Left kidney (tissue), 8 donors: ENCODE results near the gene EGR2. TPM values are rescaled to one million over a fixed set of nuclear protein-coding genes. Genes with fewer than 3 reads are reported as not detected.
A peak's percentile ranks its signal among the peaks of the same experiment; 100 is the strongest.

Source experiments
- DNase-seq: peaks from one replicate; pipeline ENCODE4 v3.0.0-alpha.2; 2013
- long read RNA-seq, 8 donors: transcript quantifications; one replicate each; lab custom pipeline, GENCODE V29; 2026
- polyA plus RNA-seq: library from polyadenylated mRNA; unstranded; fragments of 120-200 nt; gene quantifications from one replicate; pipeline ENCODE4 v1.2.1, GENCODE V29; 2013; ENCODE audit not compliant: insufficient read length

Gene EGR2
- polyA plus RNA-seq, result 4.7 TPM
- long read RNA-seq, donor 1, partial matches to known transcripts, result 0 of 1 reads
- long read RNA-seq, donor 1, other reads (novel, unspliced or antisense), result 0 of 1 reads
- long read RNA-seq, donor 2, result 0 reads
- long read RNA-seq, donor 3, partial matches to known transcripts, result 0 of 2 reads
- long read RNA-seq, donor 3, other reads (novel, unspliced or antisense), result 0 of 2 reads
- long read RNA-seq, donor 4, result 0 reads
- long read RNA-seq, donor 5, partial matches to known transcripts, result 0 of 2 reads
- long read RNA-seq, donor 5, other reads (novel, unspliced or antisense), result 0 of 2 reads
- long read RNA-seq, donor 6, partial matches to known transcripts, result 0 of 1 reads
- long read RNA-seq, donor 6, other reads (novel, unspliced or antisense), result 0 of 1 reads
- long read RNA-seq, donor 7, partial matches to known transcripts, result 0 of 1 reads
- long read RNA-seq, donor 7, other reads (novel, unspliced or antisense), result 0 of 1 reads
- long read RNA-seq, donor 8, result 0 reads

DNA sequence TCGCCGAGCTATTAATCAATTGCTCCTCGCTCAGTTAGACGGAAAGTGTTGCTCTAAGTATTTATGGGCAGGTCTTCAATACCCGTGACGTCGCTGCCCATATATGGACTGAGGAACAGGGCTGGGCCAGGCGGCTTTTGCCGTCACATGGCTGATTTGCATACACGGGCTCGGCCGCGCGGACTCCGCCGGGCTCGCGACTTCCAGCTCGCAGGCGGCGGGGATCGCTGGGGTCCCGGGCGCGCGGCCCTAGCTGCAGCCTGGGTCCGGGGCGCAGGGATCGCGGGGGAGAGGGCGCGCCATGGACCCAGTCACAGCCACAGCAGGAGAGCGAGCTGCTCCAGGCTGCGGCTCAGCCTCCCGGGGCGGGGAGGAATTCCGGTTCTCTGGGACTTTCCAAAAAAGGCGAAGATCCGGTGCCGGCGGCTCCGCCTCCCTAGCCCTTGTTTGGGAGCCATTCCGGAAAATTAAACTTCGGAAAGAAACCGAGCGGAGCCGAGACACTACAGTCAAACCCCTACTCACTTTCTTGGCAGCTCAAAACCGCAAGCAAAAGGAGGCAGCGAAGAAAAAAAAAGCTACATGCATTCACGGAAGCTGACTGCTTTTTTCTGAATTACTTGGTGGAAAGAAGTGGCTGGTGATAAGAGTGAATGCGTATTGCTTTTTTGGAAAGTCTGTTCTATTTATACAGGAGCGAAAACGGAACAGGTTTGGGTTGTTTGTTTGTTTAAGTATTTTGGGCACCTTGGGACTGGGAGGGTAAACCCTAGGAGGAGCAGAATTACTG, at the start of gene EGR2:
Gene EGR2, minus strand, starts transcription at position 36 of the 790 bp plus-strand sequence. CDS start 337 bp downstream, outside the sequence.
- DNase-seq, result peak; percentile 95

DNA sequence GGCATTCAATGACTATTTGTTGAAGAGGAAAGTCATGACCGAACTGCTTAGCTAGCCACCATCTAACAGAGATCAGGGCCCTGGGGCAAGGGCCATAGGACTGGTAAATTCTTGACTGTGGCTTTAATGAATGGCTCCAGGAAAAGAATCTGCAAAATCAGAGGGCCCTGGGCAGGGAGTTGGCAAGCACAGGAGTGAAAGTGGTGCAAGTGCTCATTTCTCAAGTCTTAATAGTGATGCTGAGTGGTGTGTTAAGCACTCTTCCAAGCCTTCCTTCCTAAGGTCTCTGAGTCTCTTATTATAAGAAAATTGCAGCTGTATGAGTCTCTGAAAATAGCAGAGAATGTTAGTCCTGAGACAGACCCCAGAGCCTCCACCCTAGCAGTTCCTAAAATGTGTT, 46.3 kb upstream of the EGR2 start:
- no peak for DNase-seq

DNA sequence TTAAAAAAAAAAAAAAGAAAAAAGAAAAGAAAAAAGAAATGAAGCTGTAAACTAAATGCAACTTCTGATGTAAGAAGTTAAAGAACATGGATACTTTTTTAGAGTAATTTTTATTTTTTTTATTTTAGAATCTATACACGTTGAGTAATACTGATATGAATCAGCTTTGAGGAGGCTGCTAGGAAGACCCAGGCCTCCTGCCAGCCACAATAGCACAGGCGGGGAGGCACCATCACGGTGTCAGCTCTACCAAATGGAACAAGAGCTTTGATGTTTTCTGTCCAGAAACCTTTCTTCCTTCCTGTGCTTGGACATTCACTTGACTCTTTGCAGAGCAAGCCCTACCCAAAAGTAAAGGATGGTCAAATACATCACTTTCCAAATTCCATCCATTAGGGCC, 45.3 kb upstream of the EGR2 start:
- DNase-seq, result no peak

DNA sequence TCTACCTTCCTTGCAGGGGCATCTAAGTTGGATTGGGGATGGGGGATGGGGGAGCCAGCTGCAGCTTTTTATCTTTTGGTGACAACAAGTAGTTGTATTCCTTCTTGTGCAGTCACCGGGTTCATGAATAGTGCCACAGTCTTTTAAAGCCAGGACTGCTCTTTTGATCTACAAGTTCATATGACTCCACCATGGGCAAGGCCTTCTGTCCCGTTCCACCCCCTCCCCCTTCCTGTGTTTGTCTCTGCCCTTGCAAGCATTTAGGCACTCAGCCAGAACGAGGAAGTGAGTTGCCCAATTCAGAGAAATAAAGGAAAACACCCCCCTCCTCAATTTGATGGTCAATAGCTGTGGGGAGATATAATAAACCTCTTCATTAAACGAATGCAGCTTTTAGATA, 44.8 kb upstream of the EGR2 start:
- DNase-seq, result peak; percentile 12

DNA sequence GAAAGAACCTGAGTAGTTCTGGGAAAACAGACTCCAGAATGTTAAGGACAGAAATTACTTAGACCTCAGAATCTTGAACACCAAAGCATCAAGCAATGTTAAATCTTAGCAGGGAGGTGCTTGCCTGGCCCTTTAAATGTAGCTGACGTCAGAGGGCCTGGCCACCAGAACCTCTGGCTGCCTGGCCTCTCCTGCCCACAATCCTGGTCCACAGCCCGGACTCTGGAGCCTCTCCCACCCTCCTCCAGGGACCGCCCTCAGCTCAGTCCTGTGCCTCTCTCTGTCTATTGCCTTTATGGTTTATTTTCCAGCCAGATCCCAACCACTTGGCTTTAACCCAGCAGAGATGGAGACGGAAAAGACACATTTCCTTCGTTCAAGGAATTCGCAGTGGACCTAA, 42.2 kb upstream of the EGR2 start:
- DNase-seq, result no peak

DNA sequence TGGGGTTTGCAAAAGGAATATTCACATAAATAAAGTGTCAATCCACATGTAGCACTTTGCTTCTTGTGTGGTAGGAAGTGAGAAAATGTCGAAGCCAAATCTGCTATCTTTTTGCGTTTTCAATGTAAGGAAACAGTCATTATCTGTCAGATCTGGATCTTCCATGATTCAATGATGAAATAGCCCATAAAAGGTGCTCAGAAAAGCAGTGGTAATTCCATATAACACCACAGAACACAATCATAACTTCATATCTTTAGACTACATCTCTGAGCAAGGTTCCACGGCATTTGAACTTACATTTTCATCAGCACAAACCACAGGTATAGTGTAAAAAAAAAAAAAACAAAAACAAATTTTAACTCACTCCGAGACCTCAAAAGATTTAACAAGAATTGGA, 39.9 kb upstream of the EGR2 start:
- DNase-seq, result no peak

DNA sequence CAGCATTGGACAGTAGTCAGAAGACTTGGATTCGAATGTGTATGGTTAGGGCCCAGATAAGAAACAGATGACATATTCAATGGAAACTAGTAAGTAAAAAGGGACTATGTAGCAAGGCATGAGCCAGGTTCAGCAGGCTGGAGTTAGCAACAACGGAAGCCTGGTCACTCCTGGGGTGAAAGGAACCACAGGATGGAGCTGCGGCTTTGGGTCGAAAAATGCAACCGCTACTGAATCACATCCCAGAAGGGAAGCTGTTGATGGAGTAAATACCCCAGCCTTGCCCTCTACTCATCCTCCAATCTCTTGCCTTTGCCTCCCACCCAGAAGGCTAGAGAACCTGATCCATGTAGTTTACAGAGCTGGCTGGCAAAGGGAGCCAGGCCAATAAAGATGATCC, 37.5 kb upstream of the EGR2 start:
- DNase-seq, result no peak

DNA sequence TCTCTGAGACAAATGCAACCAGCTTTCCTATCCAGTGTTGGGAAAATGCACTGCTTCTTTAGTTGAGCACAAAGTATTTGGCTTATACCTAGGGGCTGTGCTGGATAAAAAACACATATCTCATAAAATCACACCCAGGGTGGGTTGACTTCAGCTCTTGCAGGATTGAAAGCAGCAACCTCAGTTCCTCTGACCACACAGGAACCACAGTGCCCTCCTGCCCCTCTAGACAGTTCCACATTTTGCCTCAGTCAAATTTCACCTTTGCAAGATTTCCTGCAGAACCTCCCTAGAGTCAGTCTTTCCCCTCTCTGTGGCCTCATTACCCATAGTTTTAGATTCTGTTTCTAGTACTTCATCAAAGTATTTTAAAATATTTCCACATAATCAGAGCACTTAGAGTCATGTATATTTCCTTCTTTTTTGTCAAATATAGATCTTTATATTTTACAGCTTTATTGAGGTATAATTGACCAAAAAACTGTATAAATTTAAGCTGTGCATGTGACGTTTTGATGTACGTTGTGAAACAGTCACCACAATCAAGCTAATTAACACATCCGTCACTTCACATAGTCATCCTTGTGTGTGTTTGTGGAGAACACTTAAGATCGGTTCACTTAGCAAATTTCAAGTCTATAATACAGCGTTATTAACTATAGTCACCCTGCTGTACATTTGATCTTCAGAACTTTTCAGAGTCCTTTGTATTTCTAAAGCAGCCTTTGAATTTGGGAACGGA, 37.0 kb upstream of the EGR2 start:
- DNase-seq, result no peak

DNA sequence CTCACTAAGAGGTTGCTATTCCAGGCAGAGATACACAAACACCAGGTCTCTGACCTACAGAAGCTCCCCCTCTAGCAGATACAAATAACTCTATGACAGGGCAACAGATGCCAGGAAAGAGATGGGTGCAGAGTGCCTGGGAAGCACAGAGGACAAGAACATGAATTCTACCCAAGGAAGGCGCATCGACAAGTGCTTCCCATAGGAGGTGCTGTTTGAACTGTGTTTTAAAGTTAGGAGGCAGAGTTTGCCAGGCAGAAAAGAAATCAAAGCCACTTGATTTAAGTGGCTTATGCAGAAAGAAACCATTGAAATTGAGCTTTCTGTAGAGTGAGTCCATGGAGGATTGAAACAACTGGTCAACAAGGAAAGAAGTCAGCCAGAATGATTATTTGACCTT, 35.3 kb upstream of the EGR2 start:
- DNase-seq, result no peak

DNA sequence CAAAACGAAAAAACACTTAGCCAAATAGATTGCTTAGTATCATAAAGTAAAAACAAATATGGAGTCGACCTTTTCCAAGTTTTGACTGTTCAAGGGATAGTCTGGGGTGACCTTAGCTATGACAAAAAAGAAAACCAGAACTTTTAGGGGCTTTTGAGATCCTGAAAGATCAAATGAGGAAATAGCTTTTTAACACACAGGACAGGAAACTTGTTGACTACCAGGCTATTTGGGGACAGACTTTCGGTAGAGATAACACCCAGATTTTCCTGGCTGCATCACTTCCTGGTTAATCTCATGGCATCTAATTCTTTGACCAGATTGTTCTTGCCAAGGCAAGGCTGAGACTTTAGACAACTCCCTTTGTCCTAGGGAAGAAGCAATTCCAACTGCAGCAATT, 34.5 kb upstream of the EGR2 start:
- no peak for DNase-seq

DNA sequence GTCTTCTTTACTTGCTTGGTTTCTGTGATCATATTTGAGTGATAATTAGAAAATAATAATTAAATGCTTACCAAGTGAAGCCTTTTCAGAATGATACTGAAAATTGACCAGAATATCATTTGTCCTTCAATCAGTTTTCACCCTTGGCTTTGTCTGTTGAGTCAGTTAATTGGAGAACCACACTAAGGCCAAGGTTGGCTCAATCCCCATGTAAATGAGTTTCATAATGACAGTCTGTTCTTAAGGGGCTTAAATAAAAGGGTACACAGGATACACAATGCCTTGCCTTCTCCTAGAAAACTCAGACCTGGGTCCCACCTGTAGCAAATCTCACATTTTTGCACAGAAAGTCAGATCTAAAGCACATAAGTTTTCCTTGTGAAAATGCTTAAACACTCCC, 31.3 kb upstream of the EGR2 start:
- DNase-seq, result no peak

DNA sequence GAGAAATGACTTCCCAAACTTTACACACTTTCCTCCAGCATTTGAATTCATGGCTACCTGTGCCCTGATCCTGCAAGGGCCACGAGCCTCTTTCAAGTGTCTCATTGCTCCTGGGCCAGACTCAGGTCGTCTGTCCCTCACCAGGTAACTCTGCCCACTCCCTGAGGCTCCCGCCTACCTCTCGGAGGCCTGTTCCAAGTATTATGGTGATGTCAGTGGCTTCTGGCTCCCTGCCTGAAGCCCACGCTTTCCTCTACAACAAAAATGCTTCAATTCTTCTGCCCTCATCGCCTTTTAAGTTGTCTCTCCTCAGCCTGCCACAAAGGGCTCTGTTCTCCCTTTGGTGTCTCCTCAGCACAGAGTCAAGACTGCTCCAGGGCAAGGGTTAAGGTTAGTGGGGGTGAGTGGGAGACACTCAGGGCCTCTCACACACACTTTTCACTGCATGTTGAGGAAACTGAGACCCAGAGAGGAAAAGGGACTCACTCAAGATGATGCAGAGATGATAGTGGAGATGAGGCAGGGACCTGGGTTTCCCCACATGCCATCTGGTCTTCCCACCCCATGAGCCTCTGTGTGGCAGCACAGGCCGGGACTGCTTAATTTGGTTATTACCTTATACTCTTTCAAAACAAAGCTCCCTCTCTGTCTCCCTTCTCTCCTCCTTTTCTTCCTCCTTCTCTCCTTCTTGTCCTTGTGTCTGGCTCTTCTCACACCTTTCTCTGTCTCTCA, 28.3 kb upstream of the EGR2 start:
- DNase-seq, result no peak

DNA sequence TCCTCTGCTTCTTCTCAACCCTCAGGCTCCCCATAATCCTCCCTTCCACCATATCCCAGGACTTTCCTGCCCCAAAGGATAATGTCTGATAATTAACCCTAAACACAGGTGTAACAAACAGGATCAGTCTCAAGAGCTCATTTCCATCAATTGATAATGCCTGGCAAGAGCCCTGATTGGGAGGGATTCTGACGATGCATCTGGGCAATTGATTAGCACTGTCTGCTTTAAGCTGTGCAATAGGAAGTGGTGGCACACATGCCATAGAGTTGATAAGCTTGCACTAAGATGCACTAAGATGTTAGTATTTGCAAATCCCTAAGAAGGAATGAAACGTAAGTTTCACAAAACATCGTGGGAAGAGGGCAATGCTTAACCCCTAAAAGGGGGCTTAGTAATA, 27.4 kb upstream of the EGR2 start:
- no peak for DNase-seq

DNA sequence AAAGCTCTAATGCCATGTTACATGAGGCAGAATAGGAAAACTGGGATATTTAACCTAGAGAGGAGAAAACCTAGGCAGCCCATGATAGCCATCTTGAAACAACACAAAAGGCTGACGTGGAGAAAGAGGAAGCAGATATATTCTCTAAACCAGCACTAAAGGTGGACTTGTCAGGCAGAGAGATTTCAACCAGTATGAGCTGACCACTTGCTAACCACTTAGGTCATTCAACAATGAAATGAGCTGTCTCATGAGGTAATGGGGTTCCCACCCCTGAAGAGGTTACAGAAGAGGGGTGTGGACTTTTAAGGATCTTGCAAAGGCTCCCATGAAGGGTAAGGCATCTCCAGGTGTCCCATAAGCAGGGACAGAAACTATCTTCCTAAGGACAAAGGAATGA, 26.8 kb upstream of the EGR2 start:
- no peak for DNase-seq

DNA sequence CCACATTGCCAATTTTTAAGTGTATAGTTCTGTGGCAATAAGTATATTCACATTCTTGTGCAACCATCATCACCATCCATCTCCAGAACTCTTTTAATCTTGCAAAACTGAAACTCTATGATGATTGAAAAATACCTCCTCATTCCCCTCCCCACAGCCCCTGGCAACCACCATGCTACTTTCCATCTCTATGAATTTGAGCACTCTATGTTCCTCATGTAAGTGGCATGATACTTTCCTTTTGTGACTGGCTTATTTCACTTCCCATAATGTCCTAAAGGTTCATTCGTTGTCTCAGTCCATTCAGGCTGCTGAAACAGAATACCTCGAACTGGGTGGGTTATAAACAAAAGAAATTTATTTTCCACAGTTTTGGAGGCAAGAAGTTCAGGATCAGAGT, 23.4 kb upstream of the EGR2 start:
- DNase-seq, result no peak

DNA sequence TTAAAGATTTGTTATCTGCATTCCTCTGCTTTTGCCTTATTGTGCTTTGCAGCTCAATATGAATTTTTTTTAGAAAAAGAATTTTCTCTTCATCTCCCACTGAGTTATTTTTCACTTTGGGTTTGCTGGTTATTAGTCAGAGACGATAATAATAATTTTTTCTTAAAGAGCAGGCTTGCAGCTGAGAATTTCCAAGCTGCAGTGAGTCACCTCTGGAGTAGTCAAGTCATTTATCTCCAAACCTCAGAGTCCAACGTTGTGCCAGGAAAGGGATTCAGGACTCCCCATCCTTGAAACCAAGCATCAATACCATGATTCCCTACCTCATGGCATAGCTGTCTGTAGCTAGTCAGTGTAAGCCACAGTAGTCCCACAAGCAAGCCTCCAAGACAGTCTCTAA, 15.2 kb upstream of the EGR2 start:
- DNase-seq, result no peak

DNA sequence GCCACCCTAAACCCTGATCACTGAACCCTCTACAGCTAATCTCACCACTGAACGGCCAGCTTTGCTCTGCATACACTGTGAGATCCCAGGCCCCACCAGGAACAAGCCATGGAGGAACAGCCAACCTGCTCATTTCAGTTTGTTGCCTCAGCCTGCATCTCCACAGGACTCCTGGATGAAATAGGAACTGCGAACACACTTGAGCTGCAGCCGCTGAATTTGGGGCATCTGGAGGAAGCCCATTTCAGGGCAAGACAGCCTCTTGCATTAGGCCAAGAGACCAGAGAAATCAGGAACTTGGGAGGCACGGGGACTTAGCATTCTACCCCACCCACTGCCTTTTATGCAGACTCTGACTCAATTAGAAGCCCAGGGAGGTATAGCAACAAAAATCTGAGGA, 14.5 kb upstream of the EGR2 start:
- DNase-seq, result no peak

DNA sequence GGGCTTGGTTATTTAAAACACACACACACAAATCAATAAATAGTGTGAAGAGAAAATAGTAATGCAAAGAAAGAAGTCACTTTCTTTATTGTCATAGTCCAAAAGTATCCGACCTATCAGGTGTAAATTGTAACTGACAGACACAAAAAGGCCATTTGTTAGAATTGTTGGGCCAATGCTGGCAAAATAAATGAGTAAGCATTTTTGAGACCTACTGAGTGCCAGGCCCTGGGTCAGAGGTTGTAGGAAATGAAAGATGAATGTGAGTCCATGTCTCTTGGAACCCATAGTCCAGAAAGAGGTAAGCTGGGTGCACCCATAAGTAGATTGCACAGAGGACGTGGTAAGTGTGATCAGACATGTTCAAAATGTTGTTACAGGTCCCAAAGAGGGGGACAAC, 13.5 kb upstream of the EGR2 start:
- DNase-seq, result no peak

DNA sequence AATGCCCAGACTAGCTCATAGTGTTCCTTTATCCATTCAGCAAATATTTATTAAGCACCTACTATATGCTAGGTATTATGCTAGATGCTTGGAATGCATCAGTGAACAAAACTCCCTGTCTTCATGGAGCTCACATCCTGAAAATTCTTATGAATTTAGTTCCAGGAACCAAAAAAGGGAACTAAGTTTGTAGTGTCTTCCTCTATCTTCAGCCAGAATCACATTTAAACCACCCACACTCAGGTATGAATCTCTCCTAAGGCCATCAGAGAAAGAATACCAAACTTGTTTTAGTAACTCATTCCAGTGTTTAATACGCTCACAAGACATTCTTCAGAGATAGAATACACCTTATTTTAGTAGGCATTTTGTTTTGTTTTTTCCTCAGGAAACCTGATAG, 10.1 kb upstream of the EGR2 start:
- no peak for DNase-seq

DNA sequence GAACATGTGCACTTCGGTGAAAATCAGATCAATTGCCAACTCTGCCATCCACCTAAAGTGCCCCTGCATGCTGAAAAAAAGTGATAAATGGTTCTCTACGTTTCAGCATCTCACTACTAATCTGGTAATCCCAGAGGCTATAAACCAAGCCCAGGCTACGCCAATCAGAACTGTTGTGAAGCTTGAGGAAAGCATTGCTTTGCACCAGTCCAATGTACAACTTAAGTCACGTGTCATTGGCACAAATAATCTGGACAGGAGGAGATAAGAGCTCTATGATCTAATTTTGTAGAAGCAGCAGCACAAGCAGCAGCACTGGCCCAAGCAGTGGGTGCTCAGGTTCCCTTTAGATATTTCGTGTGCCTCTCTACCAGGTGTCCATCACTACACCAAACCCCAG, 4.4 kb upstream of the EGR2 start:
- DNase-seq, result no peak

DNA sequence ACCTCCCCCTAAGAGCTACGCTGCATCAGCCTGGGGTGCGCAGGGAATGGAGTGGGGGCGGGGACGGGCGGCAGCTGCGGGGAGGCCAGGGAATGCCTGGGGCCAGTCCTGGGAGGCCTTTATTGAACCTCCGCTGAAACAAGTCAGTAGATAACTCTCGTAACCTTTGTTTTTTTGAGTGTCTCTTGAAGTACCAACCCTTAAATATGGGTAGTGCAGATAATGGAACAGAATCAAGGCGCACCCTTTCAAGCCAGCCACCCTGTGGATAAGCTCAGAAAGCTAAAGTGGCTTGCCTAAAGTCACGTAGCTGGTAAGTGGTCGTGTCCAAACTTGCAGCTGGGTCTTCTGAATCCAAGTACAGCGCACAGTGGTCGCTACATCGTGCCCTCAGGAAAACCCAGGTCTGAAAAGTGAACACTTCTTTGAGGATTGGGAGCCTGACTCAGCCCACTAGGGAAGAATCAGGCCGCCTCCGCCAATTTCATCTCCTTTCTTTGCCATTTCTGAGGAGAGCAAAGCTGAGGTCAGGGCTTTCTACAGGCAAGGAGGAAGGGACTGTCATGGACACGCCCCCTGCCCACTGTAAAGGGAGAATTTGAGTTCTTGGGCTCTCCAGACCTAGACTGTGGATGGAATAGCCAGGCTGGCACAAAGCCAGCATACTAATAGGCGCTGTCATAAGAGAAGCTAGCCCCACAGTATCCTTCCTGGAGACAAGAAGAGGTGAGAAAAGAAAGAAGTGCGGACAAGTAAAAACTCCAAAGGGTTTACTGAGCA, 3.2 kb upstream of the EGR2 start:
- no peak for DNase-seq
